ENCODE measurements around the gene GPR39.
"Not testable (repeated sequence)": the region's sequence is repeated elsewhere in the genome, so short reads cannot be mapped to it uniquely, and the experiment has no call there.

Gene GPR39

DNA sequence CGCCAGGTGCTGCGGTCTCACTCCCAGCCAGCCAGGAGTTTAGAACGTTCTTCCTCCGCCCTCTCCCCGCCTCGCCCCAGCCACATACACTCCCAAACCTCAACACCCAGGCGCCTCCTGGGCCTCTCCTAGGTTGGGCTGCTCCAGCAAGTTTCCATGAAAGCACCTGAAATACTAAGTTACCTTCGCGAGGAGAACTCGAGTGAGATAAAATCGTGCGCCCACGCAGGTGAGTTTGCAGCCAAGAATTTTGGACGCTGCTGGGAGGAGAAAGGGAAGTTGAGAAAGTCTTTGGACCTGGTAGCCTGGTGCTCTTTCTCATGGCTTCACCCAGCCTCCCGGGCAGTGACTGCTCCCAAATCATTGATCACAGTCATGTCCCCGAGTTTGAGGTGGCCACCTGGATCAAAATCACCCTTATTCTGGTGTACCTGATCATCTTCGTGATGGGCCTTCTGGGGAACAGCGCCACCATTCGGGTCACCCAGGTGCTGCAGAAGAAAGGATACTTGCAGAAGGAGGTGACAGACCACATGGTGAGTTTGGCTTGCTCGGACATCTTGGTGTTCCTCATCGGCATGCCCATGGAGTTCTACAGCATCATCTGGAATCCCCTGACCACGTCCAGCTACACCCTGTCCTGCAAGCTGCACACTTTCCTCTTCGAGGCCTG is at the start of gene GPR39:
Gene GPR39 (plus strand): TSS at position 83 of the 673 bp plus-strand sequence.
- FAIRE-seq = no peak

DNA sequence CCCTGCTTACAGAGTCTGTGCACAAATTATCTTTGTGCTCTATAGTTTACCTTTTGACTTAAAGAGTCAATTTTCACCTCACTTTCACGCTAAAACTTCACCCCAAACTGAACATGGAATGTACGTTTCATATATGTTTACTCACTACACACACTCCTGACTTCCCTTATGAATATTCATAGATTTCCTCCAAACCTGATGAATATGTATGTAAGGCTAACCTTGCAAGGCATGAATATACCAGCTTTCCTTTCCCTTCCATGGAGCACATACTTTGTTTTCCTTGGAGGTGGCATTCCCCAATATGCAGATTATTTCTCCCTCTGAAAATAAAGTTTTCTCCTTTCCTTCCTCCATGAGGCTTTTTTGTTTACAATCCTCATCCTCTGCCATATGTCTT is 48.4 kb upstream of the GPR39 start:
- FAIRE-seq = no peak

DNA sequence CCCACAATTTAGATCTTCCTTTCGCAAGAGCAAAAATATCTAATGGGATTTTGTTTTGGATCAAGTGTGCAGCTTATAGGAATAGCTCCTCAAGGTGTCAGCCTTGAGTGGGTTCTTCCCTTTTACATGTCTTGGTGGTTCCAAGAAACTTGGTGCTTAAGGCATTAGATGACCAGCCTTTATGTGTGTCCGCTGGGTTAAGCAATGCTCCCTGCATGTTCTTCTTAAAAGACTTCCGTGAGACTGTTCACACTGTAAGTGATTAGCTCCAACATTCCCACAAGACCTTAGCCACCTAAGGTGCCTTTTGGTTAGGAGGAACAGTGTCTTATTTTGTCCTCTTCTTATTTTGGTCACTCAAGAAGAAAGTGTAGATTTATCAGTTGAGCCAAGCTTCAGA is 44.3 kb upstream of the GPR39 start:
- FAIRE-seq = no peak

DNA sequence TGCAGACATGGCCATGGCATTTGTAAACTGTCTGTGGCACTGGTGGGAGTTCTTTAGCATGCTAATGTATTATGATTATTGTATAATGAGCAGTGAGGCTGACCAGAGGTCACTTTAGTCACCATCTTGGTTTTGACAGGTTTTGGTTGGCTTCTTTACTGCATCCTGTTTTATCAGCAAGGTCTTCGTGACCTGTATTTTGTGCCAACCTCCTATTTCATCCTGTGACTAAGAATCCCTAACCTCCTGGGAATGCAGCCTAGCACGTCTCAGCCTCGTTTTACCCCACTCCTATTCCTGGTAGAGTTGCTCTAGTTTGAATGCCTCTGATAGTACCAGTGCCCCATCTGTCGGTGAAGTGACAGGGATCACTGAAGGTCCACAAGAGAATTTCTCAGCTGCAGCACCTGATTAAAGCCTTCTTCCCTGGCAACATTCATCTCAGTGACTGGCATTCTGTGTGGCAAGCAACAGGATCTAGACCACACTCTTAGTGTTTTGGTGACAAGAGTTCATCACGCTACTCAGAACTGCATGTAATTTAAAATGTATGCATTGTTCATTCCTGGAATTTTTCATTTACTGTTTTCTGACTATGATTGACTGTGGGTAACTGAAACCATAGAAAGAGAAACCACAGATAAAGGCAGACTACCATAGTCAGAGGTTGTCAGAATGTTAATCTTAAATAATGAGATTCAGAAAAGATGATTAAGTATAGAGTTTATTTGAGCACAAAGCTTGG is 43.0 kb upstream of the GPR39 start:
- no peak for FAIRE-seq

DNA sequence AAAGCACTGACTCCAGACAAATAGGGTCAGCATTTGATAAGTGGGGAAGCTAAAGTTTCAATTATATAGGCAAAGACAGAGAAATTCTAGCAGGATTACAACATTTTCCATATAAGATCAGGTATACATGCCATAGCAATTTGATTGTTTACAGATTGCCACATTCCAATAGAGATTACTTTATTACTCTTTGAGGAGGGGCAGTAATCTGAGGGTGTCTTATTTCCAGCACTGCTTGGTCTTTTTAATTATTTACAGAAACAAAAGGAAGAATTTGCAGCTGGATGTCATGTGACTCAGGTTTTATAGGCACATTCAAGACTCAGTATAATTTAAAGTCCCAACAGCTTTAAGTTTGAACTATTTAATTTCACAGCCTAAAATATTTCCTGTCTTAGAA is 42.5 kb upstream of the GPR39 start:
- FAIRE-seq = no peak

DNA sequence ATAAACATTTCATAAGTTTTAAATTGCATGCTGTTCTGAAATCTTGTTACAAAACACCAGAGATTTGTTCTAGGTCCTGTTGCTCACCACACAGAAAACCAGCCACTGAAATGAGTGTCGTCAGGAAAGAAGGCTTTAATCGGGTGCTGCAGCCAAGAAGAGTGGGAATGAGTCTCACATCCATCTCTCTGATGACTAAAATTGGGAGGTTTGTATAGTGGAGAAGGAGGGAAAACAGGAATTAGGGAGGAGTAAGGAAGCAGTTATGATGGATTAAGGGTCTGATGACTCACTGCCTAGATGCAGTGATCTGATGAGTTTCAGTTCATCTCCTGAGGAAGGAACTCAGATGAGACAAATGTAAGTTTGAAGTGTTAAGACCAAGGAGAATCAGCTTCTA is 42.1 kb upstream of the GPR39 start:
- no peak for FAIRE-seq

DNA sequence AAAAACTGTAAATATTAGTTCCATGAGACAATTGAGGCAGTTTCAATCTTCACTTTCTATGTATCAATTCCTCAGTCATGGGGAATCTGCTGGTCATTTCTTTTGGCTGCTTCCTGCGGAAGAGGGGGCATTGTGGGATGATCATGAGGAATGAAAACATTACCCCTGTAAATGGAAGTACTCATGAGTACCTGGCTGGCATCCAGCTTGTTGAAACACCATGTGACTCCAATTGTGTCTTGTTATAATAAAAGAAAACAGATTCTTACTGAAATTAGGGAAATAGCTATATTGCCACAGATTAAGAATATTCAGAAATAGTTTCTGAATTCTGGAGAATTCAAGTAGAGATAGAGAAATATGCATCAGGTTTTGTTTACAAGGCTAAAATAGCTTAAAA is 41.6 kb upstream of the GPR39 start:
- no peak for FAIRE-seq

DNA sequence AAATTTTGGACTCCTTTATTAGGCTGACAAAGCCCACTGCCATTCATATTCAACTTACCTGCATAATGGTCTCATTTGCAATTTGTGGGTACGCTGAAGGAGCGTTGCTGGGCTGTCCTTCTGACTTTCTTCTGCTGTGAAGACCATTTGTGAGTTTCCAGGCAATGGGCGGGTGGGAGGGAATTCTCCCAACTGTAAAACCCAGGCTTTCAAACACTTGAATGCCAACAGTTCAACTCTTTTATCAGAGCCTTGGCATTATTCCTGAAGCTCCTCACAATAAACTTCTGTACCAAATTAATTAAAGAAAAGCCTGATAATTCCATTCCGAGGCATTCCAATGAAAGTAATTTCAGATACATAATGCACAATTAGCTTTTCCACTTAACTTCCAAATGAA is 35.2 kb upstream of the GPR39 start:
- FAIRE-seq = no peak

DNA sequence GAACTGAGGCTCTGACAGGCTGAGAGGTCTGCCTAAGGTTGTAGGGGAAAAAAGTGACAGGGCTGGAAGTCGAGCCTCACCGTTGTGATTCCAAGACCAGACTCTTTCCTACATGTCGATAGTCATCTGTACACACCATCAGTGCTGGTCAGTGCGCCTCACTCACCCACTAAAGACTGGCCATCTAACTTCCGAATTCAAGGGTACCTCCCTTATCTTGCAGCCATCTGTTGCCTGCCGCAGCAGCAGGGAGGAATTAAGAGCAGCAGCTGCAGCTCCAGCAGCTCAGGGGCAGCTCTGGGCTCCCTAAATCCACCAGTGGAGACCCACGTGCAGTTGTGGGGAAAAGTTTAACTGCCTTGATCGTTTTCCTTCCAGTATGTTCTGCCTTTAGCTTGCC is 32.6 kb upstream of the GPR39 start:
- FAIRE-seq = no peak

DNA sequence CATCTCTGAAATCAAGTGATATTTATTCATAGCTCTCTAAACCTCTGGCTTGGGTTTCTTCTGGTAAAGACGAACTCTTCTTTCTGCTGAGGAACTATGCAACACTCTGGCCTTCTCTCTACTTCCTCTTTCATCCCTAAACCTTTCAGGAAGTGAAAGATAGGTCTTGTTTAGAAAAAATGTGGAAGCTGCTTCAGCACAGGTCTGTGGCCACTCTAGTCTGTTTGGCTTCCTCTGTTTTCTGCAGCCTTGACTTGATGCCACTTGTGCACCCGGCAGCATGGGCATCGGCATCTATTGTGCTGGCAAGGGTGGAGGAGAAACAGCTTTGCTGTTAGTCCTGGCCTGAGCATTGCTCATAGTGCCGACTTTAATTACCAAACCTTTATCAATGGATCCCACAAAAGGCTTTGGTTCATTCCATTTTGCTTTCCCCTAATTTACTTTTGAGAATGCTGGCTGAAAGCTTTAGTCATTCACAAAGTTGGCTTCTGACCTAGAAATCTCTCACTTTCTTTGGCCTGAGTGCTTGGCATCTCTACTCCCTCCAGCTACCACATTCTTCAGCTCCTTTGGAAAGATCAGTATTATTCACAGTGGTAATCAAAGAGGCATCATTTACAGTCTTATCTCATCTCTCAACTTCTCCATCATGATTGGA is 32.0 kb upstream of the GPR39 start:
- no peak for FAIRE-seq

DNA sequence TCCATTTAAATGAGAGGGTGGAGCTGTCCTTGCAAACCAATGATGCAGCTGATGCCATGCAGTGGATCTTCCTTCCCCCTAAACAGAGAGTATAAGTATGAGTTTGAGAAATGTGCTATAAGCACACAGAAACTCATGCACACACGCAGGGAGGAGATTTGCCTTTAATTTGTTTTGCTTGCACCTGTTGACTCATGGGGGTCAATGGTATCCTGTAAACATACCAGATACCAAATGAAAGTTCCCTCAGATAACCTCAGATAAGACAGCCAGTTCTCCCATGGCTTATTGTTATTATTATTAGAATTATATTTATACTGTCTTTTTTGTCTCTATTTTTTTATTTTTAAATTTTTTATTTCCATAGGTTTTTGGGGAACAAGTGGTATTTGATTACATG is 29.5 kb upstream of the GPR39 start:
- no peak for FAIRE-seq

DNA sequence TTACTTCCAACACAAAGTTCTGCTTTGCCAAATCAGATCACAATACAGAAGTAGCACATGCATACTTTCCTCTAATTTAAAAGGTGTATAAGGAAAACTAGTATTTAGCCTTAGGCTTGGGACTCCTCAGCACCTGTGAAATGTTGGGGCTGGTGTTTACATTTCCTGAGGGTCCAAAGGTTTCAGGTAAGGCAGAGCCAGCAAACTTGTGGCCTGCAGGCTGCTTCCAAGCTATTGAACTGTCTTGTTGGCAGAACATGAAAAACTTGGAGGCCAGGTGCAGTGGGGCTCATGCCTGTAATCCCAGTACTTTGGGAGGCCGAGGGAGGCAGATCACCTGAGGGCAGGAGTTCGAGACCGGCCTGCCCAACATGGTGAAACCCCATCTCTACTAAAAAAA is 26.5 kb upstream of the GPR39 start:
- FAIRE-seq = no peak

DNA sequence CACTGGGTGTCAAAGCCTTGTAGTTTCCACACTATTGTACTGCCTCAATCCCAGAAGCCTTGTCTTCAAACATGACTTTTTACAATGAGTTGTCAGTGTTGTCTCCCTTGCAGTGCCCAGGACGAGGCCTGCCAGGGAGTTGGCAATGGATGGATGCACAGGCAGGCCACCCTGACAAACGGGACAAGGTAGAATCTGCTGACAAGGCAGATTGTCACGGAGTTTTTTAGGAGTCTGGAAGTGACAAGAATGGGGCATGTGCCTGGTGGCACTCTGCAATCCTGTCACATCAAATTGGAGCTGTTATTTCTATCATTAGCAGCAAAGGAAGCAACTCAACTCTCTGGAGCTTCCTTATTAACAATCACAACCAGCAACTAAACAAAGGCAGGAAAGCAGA is 25.2 kb upstream of the GPR39 start:
- FAIRE-seq = no peak

DNA sequence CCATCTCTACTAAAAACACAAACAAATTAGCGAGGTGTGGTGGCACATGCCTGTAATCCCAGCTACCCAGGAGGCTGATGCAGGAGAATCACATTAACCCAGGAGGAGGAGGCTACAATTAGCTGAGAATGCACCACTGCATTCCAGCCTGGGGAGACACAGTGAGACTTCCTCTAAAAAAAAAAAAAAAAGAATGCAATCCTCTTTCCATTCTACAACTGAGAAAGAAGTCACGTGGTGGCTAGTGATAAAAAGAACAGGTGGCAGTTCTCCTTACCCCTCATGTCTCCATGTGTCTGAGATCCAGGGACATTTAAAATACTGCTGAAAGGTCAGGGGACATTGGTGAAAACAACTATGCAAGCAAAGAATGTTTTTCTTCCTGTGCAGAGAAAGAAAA is 24.4 kb upstream of the GPR39 start:
- no peak for FAIRE-seq

DNA sequence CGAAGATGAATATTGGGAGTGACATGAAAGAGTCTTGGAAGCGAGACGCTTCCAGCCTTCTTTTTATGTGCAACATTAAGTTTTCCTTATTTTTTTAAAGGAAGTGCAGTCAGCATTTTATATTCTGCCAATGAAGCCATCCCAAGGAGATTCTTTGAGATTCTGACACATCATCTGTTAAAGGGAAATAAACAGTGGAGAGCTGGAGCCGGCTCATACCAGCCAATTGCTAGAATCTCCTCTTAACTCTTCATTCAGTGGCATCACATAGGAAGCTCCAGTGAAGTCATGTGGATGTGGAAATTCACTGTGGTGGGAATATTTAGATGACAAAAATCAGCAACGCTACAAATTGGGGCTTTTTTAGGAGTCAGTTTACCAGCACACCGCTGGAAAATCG is 23.7 kb upstream of the GPR39 start:
- FAIRE-seq = no peak

DNA sequence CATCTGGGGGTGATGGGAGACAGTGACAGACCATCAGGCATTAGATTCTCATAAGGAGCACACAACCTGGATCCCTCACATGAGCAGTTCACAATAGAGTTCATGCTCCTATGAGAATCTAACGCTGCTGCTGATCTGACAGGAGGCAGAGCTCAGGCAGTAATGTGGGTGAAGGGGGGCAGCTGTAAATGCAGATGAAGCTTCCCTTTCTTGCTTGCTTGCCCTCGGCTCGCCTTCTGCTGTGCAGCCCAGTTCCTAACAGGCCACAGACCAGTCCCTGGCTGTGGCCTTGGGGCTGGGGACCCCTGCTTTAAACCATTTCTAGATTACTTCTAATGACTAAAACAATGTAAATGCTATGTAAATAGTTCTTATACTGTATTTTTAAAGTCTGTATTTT is 19.6 kb upstream of the GPR39 start:
- not testable (repeated sequence) for FAIRE-seq

DNA sequence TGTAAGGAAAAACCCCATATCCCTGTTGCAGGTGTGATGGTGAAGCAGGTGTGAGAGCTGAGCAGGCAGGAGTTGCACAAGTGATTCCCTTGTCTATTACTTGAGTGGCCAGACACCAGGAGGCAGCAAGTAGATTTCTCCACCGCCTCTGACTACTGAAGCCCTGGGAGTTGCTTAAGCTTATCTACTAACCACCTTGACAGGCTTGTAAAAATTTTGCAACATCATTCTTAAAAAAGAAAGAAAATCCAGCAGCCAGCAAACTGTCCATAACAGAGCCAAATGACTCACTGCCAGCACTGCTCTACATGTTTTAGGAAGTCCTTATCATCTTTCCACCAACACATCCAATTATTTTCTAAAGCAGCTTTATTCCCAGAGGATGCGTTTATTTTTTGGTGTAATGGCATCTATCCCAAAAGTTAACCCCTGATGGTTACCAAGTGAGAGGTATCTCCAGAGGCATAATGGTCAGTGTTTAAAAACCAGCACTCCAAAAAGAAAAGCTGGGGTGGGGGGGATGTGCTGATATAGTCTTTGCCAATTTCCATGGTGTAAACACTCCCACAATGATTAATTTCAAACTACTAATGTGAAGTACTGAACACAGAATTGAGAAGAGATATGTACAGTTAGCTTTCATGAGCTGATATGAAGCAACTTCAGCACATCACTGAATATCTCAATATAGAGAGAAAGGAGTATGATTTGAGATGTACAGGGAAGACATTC is 16.3 kb upstream of the GPR39 start:
- FAIRE-seq = no peak

DNA sequence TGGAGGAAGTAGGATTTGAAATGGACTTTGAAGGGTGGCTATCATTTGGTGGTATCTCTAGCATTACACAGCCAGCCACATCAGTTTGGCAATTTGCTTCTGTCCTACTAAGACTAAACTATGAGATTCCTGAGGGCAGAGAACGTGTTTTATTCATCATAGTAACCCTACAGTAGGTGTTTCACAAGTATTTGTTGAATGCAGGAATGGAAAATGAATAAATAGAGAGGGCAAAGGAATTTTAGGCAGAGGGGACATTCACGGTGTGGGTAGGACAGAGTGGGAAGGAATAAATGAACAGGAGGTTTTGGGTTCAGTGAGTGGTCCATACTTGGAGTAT is 15.7 kb upstream of the GPR39 start:
- FAIRE-seq = no peak

DNA sequence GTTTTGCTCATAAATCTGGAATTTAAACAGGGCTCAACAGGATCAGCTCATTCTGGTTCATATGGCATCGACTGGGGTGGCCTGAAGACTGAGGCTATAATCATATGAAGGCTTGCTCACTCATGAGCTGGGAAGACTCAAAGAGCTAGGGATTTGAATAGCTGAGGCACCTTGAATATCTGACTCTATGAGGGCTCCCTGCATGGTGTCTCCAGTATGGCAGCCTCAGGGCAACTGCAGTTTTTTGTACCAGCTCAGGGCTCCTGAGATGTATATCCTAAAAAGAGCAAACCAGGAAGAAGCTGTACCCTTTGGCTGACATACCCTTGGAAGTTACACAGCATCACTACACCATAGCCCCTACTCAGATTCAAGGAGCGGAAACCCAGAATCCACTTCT is 15.3 kb upstream of the GPR39 start:
- no peak for FAIRE-seq

DNA sequence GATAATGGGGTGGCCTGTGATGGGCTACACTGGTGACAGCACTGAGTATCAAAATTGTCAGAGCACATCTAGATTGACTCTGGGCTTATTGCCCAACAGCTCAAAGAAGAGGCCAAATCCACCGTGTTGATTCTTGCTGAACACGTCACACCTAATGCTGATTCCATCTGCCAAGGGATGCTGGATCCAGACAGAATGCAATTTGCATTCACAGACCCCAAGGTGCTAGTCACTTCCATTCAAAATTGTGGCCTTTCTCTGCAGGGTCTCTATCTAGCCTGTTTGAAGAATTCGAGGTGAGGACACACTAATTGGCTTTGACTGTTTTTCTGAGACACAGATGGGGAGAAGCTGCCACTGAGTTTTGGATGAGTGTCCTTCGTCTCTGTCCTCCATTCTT is 13.5 kb upstream of the GPR39 start:
- no peak for FAIRE-seq

DNA sequence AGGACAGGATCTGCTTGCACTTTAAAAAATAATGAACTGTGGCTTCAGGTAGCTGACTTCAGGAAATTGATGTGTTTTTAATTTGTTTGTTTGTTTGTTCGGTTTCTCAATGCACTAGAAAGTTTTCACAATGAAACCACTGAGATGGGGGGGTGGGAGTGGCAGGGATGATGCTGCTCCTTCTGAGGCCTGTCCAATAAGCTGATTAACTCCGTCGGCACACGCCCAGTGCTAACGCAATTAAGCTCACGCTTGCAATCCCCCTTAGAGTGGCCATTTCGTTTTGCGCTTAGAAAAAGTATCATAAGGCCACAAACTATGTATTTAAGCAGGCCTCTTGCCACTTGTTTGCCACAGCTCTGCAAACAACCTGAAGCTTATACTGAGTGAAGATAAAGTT is 12.5 kb upstream of the GPR39 start:
- no peak for FAIRE-seq

DNA sequence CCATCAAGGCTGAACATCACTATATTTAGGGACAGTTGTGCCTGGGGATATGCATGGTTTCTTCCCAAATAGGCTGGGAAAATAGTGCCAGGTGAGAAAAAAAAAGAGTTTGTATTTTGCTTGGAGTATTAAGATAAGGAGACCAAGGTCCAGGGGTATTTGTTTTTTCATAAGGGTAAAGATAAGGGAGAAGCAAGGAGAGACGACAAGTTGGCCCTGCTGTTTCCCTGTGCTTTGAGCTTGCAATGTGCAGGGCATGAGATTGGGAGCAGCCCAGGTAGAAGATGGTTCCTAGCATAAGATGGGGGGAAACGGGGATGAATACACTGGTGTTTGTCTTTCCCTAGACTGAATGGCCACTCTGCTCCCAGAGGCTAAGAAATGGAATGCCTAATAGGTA is 8.8 kb upstream of the GPR39 start:
- no peak for FAIRE-seq

DNA sequence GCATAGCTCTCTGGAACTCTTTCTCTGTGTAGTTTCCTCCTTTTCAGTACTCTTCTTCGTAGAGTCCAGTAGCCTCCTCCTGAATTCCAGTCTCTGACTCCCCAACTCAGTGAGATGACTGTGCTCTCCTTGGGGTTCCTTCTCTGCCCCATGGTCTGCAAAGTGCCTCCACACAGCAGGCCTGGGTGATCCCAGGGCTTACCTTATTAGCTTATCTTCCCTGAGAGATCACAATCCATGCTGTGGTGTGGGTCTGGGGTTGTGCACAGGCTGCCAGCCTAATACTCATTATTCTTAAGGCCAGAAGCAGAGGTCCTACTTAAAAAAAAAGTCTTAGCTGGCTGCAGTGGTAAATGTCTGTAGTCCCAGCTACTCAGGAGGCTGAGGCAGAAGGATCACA is 4.6 kb upstream of the GPR39 start:
- FAIRE-seq = no peak

DNA sequence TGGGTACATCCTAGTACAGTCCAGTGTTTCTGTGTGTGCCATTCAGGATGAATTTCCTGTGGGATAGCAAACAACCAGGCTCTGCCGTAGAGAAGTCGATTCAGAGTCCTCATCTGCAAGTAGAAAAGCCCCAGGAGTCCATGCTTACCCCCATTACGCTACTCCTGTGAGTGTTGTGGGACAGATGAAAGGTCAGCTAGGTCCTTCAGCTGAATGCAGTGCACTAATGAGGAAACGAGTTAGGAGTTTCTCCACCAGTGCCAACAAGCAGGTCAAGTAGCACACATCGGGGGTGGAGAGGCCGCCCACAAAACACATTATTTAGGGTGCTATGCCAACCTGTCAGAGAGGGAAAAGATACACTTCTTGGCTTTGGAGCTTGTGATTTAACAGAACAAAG is 2.5 kb upstream of the GPR39 start:
- no peak for FAIRE-seq
